HG02588 (cell line): ENCODE measurements around the gene ATP13A2.
"Not testable (repeated sequence)": the region's sequence is repeated elsewhere in the genome, so short reads cannot be mapped to it uniquely, and the experiment has no call there.

ENCODE experiments used
- ATAC-seq: cut with Tn5 transposase; IDR thresholded peaks from one replicate; pipeline ENCODE4 v1.9.1; 2021; ENCODE audit warnings: mild to moderate bottlenecking, moderate library complexity; ENCODE audit not compliant: unreplicated experiment

The ATP13A2 gene

GRCh38 chr1:16965486-16966067, 46.2 kb downstream of the ATP13A2 start:
- ATAC-seq, result no peak

GRCh38 chr1:16964169-16964568, 47.6 kb downstream of the ATP13A2 start:
- not testable (repeated sequence) for ATAC-seq

- no peak for ATAC-seq
Observed at GRCh38 chr1:16961297-16962133, 50.2 kb downstream of the ATP13A2 start.

GRCh38 chr1:16960560-16961296, 51.0 kb downstream of the ATP13A2 start:
- peak; percentile 64 for ATAC-seq

GRCh38 chr1:16958475-16958874, 53.3 kb downstream of the ATP13A2 start:
- ATAC-seq, result no peak

GRCh38 chr1:16957731-16958130, 54.0 kb downstream of the ATP13A2 start:
- ATAC-seq, result no peak

GRCh38 chr1:16956775-16957174, 55.0 kb downstream of the ATP13A2 start:
- no peak for ATAC-seq

- no peak for ATAC-seq
Observed at GRCh38 chr1:16955186-16955585, 56.5 kb downstream of the ATP13A2 start.

GRCh38 chr1:16954579-16954978, 57.1 kb downstream of the ATP13A2 start:
- ATAC-seq, result no peak

GRCh38 chr1:16952376-16952775, 59.4 kb downstream of the ATP13A2 start:
- ATAC-seq, result not testable (repeated sequence)

- not testable (repeated sequence) for ATAC-seq
Observed at GRCh38 chr1:16949026-16949425, 62.7 kb downstream of the ATP13A2 start.

GRCh38 chr1:16948282-16948891, 63.3 kb downstream of the ATP13A2 start:
- not testable (repeated sequence) for ATAC-seq

GRCh38 chr1:16946646-16947045, 65.1 kb downstream of the ATP13A2 start:
- ATAC-seq, result no peak

- ATAC-seq, result not testable (repeated sequence)
Observed at GRCh38 chr1:16946185-16946584, 65.5 kb downstream of the ATP13A2 start.

GRCh38 chr1:16945512-16945911, 66.2 kb downstream of the ATP13A2 start:
- ATAC-seq, result not testable (repeated sequence)

- ATAC-seq, result no peak
Observed at GRCh38 chr1:16944038-16944437, 67.7 kb downstream of the ATP13A2 start.

- ATAC-seq, result not testable (repeated sequence)
Observed at GRCh38 chr1:16939386-16940180, 72.1 kb downstream of the ATP13A2 start.

GRCh38 chr1:16938351-16939321, 73.1 kb downstream of the ATP13A2 start:
- ATAC-seq, result no peak

GRCh38 chr1:16936580-16936979, 75.1 kb downstream of the ATP13A2 start:
- ATAC-seq, result not testable (repeated sequence)
